ENCODE measurements around the gene PFAS. TPM values are rescaled to one million over a fixed set of nuclear protein-coding genes. Genes with fewer than 3 reads are reported as not detected.
A peak's percentile ranks its signal among the peaks of the same experiment; 100 is the strongest.

The PFAS gene
- total RNA-seq, 2 experiments from 2014 or later = 106 to 110 TPM

GRCh38 chr17:8300627-8301242 is 51.6 kb downstream of the PFAS start:
- Mint-ChIP-seq H3K27me3 (ENCODE audit: low read depth) (no peaks in the 10 kb centered on the region), H3K4me1 (ENCODE audit: low read depth) (peaks cover 7% of the 10 kb centered on the region), H3K36me3 (ENCODE audit: low read depth) (no peaks in the 10 kb centered on the region), H3K27ac (no peak overlapping the region), H3K4me3 (no peak overlapping the region), H3K9me3 (no peaks in the 10 kb centered on the region)
- intact Hi-C loops (cut with micrococcal nuclease) = loop anchor here (1.0 to 5.0 kb wide), 8 partner anchors 51 to 240 kb away; partner anchors contain the start of gene PFAS
- CTCF ChIA-PET = interaction anchor here (0.5 to 2.1 kb wide), 35 partner anchors 12 to 240 kb away, joined by 3 to 17 read pairs (median 4); partner anchors contain the start of genes BORCS6, CTC1, HES7 and RANGRF
- DNase-seq = peak; percentile 67

GRCh38 chr17:8310601-8311123 is 61.6 kb downstream of the PFAS start:
- no peaks in the 10 kb centered on the region for H3K36me3 Mint-ChIP-seq (ENCODE audit: low read depth)
- H3K9me3 Mint-ChIP-seq = no peaks in the 10 kb centered on the region
- no peak overlapping the region for H3K4me3 Mint-ChIP-seq
- peaks cover 6% of the 10 kb centered on the region for H3K27me3 Mint-ChIP-seq (ENCODE audit: low read depth)
- CTCF ChIA-PET = no interaction called here
- H3K27ac Mint-ChIP-seq = no peak overlapping the region
- intact Hi-C loops (cut with micrococcal nuclease) = no loop called here
- H3K4me1 Mint-ChIP-seq (ENCODE audit: low read depth) = no peaks in the 10 kb centered on the region
- DNase-seq = no peak

- no peak overlapping the region for H3K4me3 Mint-ChIP-seq
Observed at GRCh38 chr17:8311131-8311790, 62.2 kb downstream of the PFAS start.

GRCh38 chr17:8312251-8312650 is 63.2 kb downstream of the PFAS start:
- no peaks in the 10 kb centered on the region for H3K9me3 Mint-ChIP-seq
- H3K36me3 Mint-ChIP-seq (ENCODE audit: low read depth) = no peaks in the 10 kb centered on the region
- no peak overlapping the region for H3K27ac Mint-ChIP-seq
- H3K4me1 Mint-ChIP-seq (ENCODE audit: low read depth) = no peaks in the 10 kb centered on the region
- H3K27me3 Mint-ChIP-seq (ENCODE audit: low read depth) = peaks cover 6% of the 10 kb centered on the region
- no peak overlapping the region for H3K4me3 Mint-ChIP-seq
- CTCF ChIA-PET = no interaction called here
- intact Hi-C loops (cut with micrococcal nuclease) = no loop called here
- no peak for DNase-seq

More at GRCh38 chr17:8311131-8311790, 62.2 kb downstream of the PFAS start:
- no peaks in the 10 kb centered on the region for H3K4me1 Mint-ChIP-seq (ENCODE audit: low read depth)
- intact Hi-C loops (cut with micrococcal nuclease) = no loop called here
- CTCF ChIA-PET = no interaction called here
- no peak overlapping the region for H3K27ac Mint-ChIP-seq
- H3K36me3 Mint-ChIP-seq (ENCODE audit: low read depth) = no peaks in the 10 kb centered on the region
- H3K9me3 Mint-ChIP-seq = no peaks in the 10 kb centered on the region
- peaks cover 6% of the 10 kb centered on the region for H3K27me3 Mint-ChIP-seq (ENCODE audit: low read depth)
- no peak for DNase-seq

- CTCF ChIA-PET = interaction anchor here (0.7 kb wide), 1 partner anchor 85 kb away, joined by 3 read pairs; no protein-coding TSS in a partner anchor
- no peaks in the 10 kb centered on the region for H3K36me3 Mint-ChIP-seq (ENCODE audit: low read depth)
- H3K27me3 Mint-ChIP-seq (ENCODE audit: low read depth) = peaks cover 6% of the 10 kb centered on the region
- H3K4me1 Mint-ChIP-seq (ENCODE audit: low read depth) = no peaks in the 10 kb centered on the region
- no peak overlapping the region for H3K27ac Mint-ChIP-seq
- intact Hi-C loops (cut with micrococcal nuclease) = no loop called here
- H3K4me3 Mint-ChIP-seq = no peak overlapping the region
- DNase-seq = no peak
- no peaks in the 10 kb centered on the region for H3K9me3 Mint-ChIP-seq
Observed at GRCh38 chr17:8312726-8313600, 63.9 kb downstream of the PFAS start.

- Mint-ChIP-seq H3K27me3 (ENCODE audit: low read depth) (peaks cover 6% of the 10 kb centered on the region), H3K36me3 (ENCODE audit: low read depth) (no peaks in the 10 kb centered on the region), H3K4me1 (ENCODE audit: low read depth) (no peaks in the 10 kb centered on the region), H3K4me3 (no peak overlapping the region), H3K27ac (no peak overlapping the region), H3K9me3 (no peaks in the 10 kb centered on the region)
- intact Hi-C loops (cut with micrococcal nuclease) = no loop called here
- DNase-seq = no peak
- CTCF ChIA-PET = interaction anchor here (0.7 kb wide), 1 partner anchor 14 kb away, joined by 5 read pairs; no protein-coding TSS in a partner anchor
Observed at GRCh38 chr17:8314797-8315763, 66.0 kb downstream of the PFAS start.

- CTCF ChIA-PET = no interaction called here
- Mint-ChIP-seq H3K27ac (no peak overlapping the region), H3K36me3 (ENCODE audit: low read depth) (no peaks in the 10 kb centered on the region), H3K4me3 (no peak overlapping the region), H3K9me3 (no peaks in the 10 kb centered on the region), H3K4me1 (ENCODE audit: low read depth) (no peaks in the 10 kb centered on the region), H3K27me3 (ENCODE audit: low read depth) (peaks cover 6% of the 10 kb centered on the region)
- DNase-seq = no peak
- intact Hi-C loops (cut with micrococcal nuclease) = no loop called here
Observed at GRCh38 chr17:8315764-8316217, 66.7 kb downstream of the PFAS start.

GRCh38 chr17:8318010-8318935 is 69.2 kb downstream of the PFAS start:
- Mint-ChIP-seq H3K9me3 (no peaks in the 10 kb centered on the region), H3K27me3 (ENCODE audit: low read depth) (peaks cover 6% of the 10 kb centered on the region), H3K27ac (no peak overlapping the region), H3K36me3 (ENCODE audit: low read depth) (no peaks in the 10 kb centered on the region), H3K4me1 (ENCODE audit: low read depth) (no peaks in the 10 kb centered on the region), H3K4me3 (no peak overlapping the region)
- CTCF ChIA-PET = interaction anchor here (0.9 kb wide), 1 partner anchor 17 kb away, joined by 6 read pairs; no protein-coding TSS in a partner anchor
- no peak for DNase-seq
- intact Hi-C loops (cut with micrococcal nuclease) = no loop called here
